ENCODE data around the gene ATRIP. TPM values are rescaled to one million over a fixed set of nuclear protein-coding genes. Genes with fewer than 3 reads are reported as not detected.

Gene ATRIP
- total RNA-seq, 1 experiment from 2014 or later = 8.5 TPM

GRCh38 chr3:48451270-48451669 is 4.7 kb downstream of the ATRIP start:
- CTCF ChIA-PET = no interaction called here
- no peak for DNase-seq
- POLR2A ChIA-PET (ENCODE audit: unreplicated experiment) = interaction anchor here (0.6 kb wide), 2 partner anchors 10 to 22 kb away, joined by 4 read pairs; no protein-coding TSS in a partner anchor
- Histone ChIP-seq H4K20me1 (ENCODE audit: insufficient read depth) (no peaks in the 10 kb centered on the region), H3K4me3 (no peak overlapping the region), H3K9me3 (ENCODE audit: insufficient read depth, low read depth) (no peaks in the 10 kb centered on the region), H3K4me1 (replicated peaks; ENCODE audit: insufficient read depth) (peaks cover 8% of the 10 kb centered on the region), H3K4me2 (no peak overlapping the region), H3K36me3 (ENCODE audit: low read depth) (peaks cover 4% of the 10 kb centered on the region; the same call in 1 of the 2 replicates), H3F3A (ENCODE audit: insufficient read depth, low read depth) (peaks cover 4% of the 10 kb centered on the region; the same call in 1 of the 2 replicates), H2AFZ (no peak overlapping the region), H3K27ac (no peak overlapping the region), H3K79me2 (ENCODE audit: low read depth) (peaks cover 14% of the 10 kb centered on the region), H3K9me2 (ENCODE audit: insufficient read depth) (no peaks in the 10 kb centered on the region), H3K27me3 (ENCODE audit: insufficient read depth, low read depth) (no peaks in the 10 kb centered on the region)
- no TSS peak for BruUV-seq (replicated peaks)
- no peak for TF ChIP-seq EZH2 (IDR thresholded peaks at IDR 0.05; ENCODE audit: low read depth)
- TF ChIP-seq, protein P1, sequence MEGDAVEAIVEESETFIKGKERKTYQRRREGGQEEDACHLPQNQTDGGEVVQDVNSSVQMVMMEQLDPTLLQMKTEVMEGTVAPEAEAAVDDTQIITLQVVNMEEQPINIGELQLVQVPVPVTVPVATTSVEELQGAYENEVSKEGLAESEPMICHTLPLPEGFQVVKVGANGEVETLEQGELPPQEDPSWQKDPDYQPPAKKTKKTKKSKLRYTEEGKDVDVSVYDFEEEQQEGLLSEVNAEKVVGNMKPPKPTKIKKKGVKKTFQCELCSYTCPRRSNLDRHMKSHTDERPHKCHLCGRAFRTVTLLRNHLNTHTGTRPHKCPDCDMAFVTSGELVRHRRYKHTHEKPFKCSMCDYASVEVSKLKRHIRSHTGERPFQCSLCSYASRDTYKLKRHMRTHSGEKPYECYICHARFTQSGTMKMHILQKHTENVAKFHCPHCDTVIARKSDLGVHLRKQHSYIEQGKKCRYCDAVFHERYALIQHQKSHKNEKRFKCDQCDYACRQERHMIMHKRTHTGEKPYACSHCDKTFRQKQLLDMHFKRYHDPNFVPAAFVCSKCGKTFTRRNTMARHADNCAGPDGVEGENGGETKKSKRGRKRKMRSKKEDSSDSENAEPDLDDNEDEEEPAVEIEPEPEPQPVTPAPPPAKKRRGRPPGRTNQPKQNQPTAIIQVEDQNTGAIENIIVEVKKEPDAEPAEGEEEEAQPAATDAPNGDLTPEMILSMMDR (conservative IDR thresholded peaks at IDR 0.05) = no peak
- intact Hi-C loops (cut with micrococcal nuclease; ENCODE audit: unreplicated experiment) = no loop called here

GRCh38 chr3:48456456-48456855 is 9.9 kb downstream of the ATRIP start:
- Histone ChIP-seq H3K36me3 (ENCODE audit: low read depth) (peaks cover 4% of the 10 kb centered on the region; the same call in 1 of the 2 replicates), H3K27ac (no peak overlapping the region), H3K79me2 (ENCODE audit: low read depth) (no peaks in the 10 kb centered on the region), H3K27me3 (ENCODE audit: insufficient read depth, low read depth) (no peaks in the 10 kb centered on the region), H2AFZ (no peak overlapping the region), H3K4me2 (no peak overlapping the region), H3K4me3 (no peak overlapping the region), H3F3A (ENCODE audit: insufficient read depth, low read depth) (no peaks in the 10 kb centered on the region), H3K9me2 (ENCODE audit: insufficient read depth) (no peaks in the 10 kb centered on the region), H4K20me1 (ENCODE audit: insufficient read depth) (no peaks in the 10 kb centered on the region), H3K4me1 (replicated peaks; ENCODE audit: insufficient read depth) (no peaks in the 10 kb centered on the region), H3K9me3 (ENCODE audit: insufficient read depth, low read depth) (no peaks in the 10 kb centered on the region)
- CTCF ChIA-PET = interaction anchor here (0.6 to 0.7 kb wide), 2 partner anchors 48 to 653 kb away, joined by 3 to 6 read pairs; no protein-coding TSS in a partner anchor
- no TSS peak for BruUV-seq (replicated peaks)
- POLR2A ChIA-PET (ENCODE audit: unreplicated experiment) = no interaction called here
- no peak for TF ChIP-seq EZH2 (IDR thresholded peaks at IDR 0.05; ENCODE audit: low read depth)
- TF ChIP-seq, protein P1 (conservative IDR thresholded peaks at IDR 0.05) = no peak
- DNase-seq = no peak
- intact Hi-C loops (cut with micrococcal nuclease; ENCODE audit: unreplicated experiment) = no loop called here

GRCh38 chr3:48459331-48459730 is 12.8 kb downstream of the ATRIP start:
- H3F3A ChIP-seq (ENCODE audit: insufficient read depth, low read depth) = no peaks in the 10 kb centered on the region
- peaks cover 2% of the 10 kb centered on the region; the same call in 1 of the 2 replicates for H3K36me3 ChIP-seq (ENCODE audit: low read depth)
- no peak overlapping the region for H2AFZ ChIP-seq
- H4K20me1 ChIP-seq (ENCODE audit: insufficient read depth) = no peaks in the 10 kb centered on the region
- intact Hi-C loops (cut with micrococcal nuclease; ENCODE audit: unreplicated experiment) = no loop called here
- no peak for DNase-seq
- H3K4me1 ChIP-seq (replicated peaks; ENCODE audit: insufficient read depth) = no peaks in the 10 kb centered on the region
- BruUV-seq (replicated peaks) = no TSS peak
- no peaks in the 10 kb centered on the region for H3K9me2 ChIP-seq (ENCODE audit: insufficient read depth)
- no peaks in the 10 kb centered on the region for H3K27me3 ChIP-seq (ENCODE audit: insufficient read depth, low read depth)
- no peaks in the 10 kb centered on the region for H3K79me2 ChIP-seq (ENCODE audit: low read depth)
- no peak overlapping the region for H3K4me3 ChIP-seq
- no peak overlapping the region for H3K27ac ChIP-seq
- TF ChIP-seq, protein P1 (conservative IDR thresholded peaks at IDR 0.05) = no peak
- no peak for TF ChIP-seq EZH2 (IDR thresholded peaks at IDR 0.05; ENCODE audit: low read depth)
- ChIA-PET CTCF (no interaction called here), POLR2A (ENCODE audit: unreplicated experiment) (no interaction called here)
- H3K9me3 ChIP-seq (ENCODE audit: insufficient read depth, low read depth) = no peaks in the 10 kb centered on the region
- no peak overlapping the region for H3K4me2 ChIP-seq
